Peyer's patch (tissue), 4 donors: ENCODE results near the gene ZNF654. TPM values are rescaled to one million over a fixed set of nuclear protein-coding genes. Genes with fewer than 3 reads are reported as not detected.

Source experiments
- DNase-seq, 3 donors: peaks; one replicate each; pipeline ENCODE4 v3.0.0-alpha.2; 2017 to 2019
- H3K27ac ChIP-seq, 4 donors: fragments of 200-600 bp; sonication (generic); one replicate each; pipeline ENCODE4 v1.5.1; 2016 to 2019
- H3K27me3 ChIP-seq, 2 donors: fragments of 200-600 bp; sonication (generic); one replicate each; pipeline ENCODE4 v1.5.1; 2019
- H3K36me3 ChIP-seq, 3 donors: fragments of 200-600 bp; sonication (generic); one replicate each; pipeline ENCODE4 v1.5.1; 2016 to 2019
- H3K4me1 ChIP-seq, 4 donors: fragments of 200-600 bp; sonication (generic); one replicate each; pipeline ENCODE4 v1.5.1; 2016 to 2019
- H3K4me3 ChIP-seq, 4 donors: fragments of 200-600 bp; sonication (generic); 1 replicate in 3 of 4; 2 replicates in 1 of 4; pipeline ENCODE4 v1.5.1; 2016 to 2019; ENCODE audit warnings: mild to moderate bottlenecking in 1 of 4
- H3K9me3 ChIP-seq, 4 donors: fragments of 200-600 bp; sonication (generic); one replicate each; pipeline ENCODE4 v1.5.1; 2016 to 2019; ENCODE audit warnings: mild to moderate bottlenecking in 1 of 4
- CTCF ChIP-seq, 6 experiments: fragments of 450-650 bp in 4 of 6; fragments of 200-600 bp in 2 of 6; sonication (generic) in 1 of 6; IDR thresholded peaks; one replicate each; pipeline ENCODE4 v1.5.1; 2017 to 2019; ENCODE audit warnings: antibody characterized with exemption in 6 of 6, mild to moderate bottlenecking in 3 of 6, moderate library complexity in 1 of 6
- POLR2A ChIP-seq, 2 donors: fragments of 450-650 bp; IDR thresholded peaks; one replicate each; pipeline ENCODE4 v1.5.1; 2017; ENCODE audit warnings: antibody characterized with exemption in 2 of 2, mild to moderate bottlenecking in 2 of 2, moderate library complexity in 2 of 2
- total RNA-seq, 4 donors: library from RNA; depleted of rRNA; stranded (reverse); fragments of >200 nt; gene quantifications; one replicate each; pipeline ENCODE4 v1.1.0, GENCODE V29; 2016

The ZNF654 gene
- total RNA-seq, 4 donors from 2014 or later: 10.7 to 27.3 (median 15.0) TPM

- TF ChIP-seq POLR2A (IDR thresholded peaks at IDR 0.05): no peak
- no peak for TF ChIP-seq CTCF (IDR thresholded peaks at IDR 0.05)
Observed at GRCh38 chr3:88131695-88132094, 72.6 kb downstream of the ZNF654 start.

GRCh38 chr3:88132894-88133293 lies 73.8 kb downstream of the ZNF654 start:
- Histone ChIP-seq H3K27ac (no peak overlapping the region), H3K27me3 (no peaks in the 10 kb centered on the region), H3K9me3 (no peaks in the 10 kb centered on the region), H3K4me1 (no peaks in the 10 kb centered on the region), H3K4me3 (no peak overlapping the region), H3K36me3 (peaks cover 0 to 54% (median 0%) of the 10 kb centered on the region in 3 donors)
- TF ChIP-seq CTCF (IDR thresholded peaks at IDR 0.05) (no peak), POLR2A (IDR thresholded peaks at IDR 0.05) (no peak)
- no peak for DNase-seq

More at GRCh38 chr3:88131695-88132094, 72.6 kb downstream of the ZNF654 start:
- Histone ChIP-seq H3K27ac (no peak overlapping the region), H3K4me1 (no peaks in the 10 kb centered on the region), H3K36me3 (peaks cover 0 to 51% (median 0%) of the 10 kb centered on the region in 3 donors), H3K27me3 (no peaks in the 10 kb centered on the region), H3K4me3 (no peak overlapping the region), H3K9me3 (no peaks in the 10 kb centered on the region)
- no peak for DNase-seq

- TF ChIP-seq CTCF (IDR thresholded peaks at IDR 0.05) (no peak), POLR2A (IDR thresholded peaks at IDR 0.05) (no peak)
- Histone ChIP-seq H3K27ac (no peak overlapping the region), H3K27me3 (no peaks in the 10 kb centered on the region), H3K36me3 (peaks cover 0 to 54% (median 0%) of the 10 kb centered on the region in 3 donors), H3K4me3 (no peak overlapping the region), H3K4me1 (no peaks in the 10 kb centered on the region), H3K9me3 (no peaks in the 10 kb centered on the region)
- no peak for DNase-seq
Observed at GRCh38 chr3:88133711-88134263, 74.7 kb downstream of the ZNF654 start.

- no peak overlapping the region for H3K4me3 ChIP-seq
- H3K27ac ChIP-seq: no peak overlapping the region
- no peak for TF ChIP-seq POLR2A (IDR thresholded peaks at IDR 0.05)
- TF ChIP-seq CTCF (IDR thresholded peaks at IDR 0.05): no peak
- H3K27me3 ChIP-seq: no peaks in the 10 kb centered on the region
- H3K9me3 ChIP-seq: no peaks in the 10 kb centered on the region
- DNase-seq: no peak
- no peaks in the 10 kb centered on the region for H3K4me1 ChIP-seq
- H3K36me3 ChIP-seq: peaks cover 0 to 52% (median 0%) of the 10 kb centered on the region in 3 donors
Observed at GRCh38 chr3:88137836-88138235, 78.8 kb downstream of the ZNF654 start.

GRCh38 chr3:88141458-88142083 lies 82.5 kb downstream of the ZNF654 start:
- no peaks in the 10 kb centered on the region for H3K9me3 ChIP-seq
- no peak overlapping the region for H3K4me3 ChIP-seq
- DNase-seq: no peak
- TF ChIP-seq POLR2A (IDR thresholded peaks at IDR 0.05) (no peak), CTCF (IDR thresholded peaks at IDR 0.05) (no peak)
- H3K4me1 ChIP-seq: no peaks in the 10 kb centered on the region
- no peaks in the 10 kb centered on the region for H3K27me3 ChIP-seq
- H3K36me3 ChIP-seq: peaks cover 0 to 28% (median 0%) of the 10 kb centered on the region in 3 donors
- no peak overlapping the region for H3K27ac ChIP-seq
